ENCODE results near the gene EIF2AK3.

EIF2AK3 gene

GRCh38 chr2:88560619-88561307 is 66.5 kb downstream of the EIF2AK3 start:
- no peaks in the 10 kb centered on the region for H3K27me3 ChIP-seq (ENCODE audit: control insufficient read depth, low read length)
- H3K27ac ChIP-seq (ENCODE audit: low read depth, low read length): no peak overlapping the region
- peaks cover 29% of the 10 kb centered on the region; the same call in 1 of the 2 replicates for H3F3A ChIP-seq (ENCODE audit: control insufficient read depth, insufficient read depth)
- H3K4me2 ChIP-seq (ENCODE audit: low read length): no peak overlapping the region
- no peaks in the 10 kb centered on the region for H4K20me1 ChIP-seq (ENCODE audit: control insufficient read depth, insufficient read depth, low read depth, low read length)
- H3K9me3 ChIP-seq (ENCODE audit: control insufficient read depth, insufficient read depth, low read length): no peaks in the 10 kb centered on the region
- TF ChIP-seq EZH2phosphoT487 (IDR thresholded peaks at IDR 0.05; ENCODE audit: borderline replicate concordance, low read length): no peak
- TF ChIP-seq, protein P1, sequence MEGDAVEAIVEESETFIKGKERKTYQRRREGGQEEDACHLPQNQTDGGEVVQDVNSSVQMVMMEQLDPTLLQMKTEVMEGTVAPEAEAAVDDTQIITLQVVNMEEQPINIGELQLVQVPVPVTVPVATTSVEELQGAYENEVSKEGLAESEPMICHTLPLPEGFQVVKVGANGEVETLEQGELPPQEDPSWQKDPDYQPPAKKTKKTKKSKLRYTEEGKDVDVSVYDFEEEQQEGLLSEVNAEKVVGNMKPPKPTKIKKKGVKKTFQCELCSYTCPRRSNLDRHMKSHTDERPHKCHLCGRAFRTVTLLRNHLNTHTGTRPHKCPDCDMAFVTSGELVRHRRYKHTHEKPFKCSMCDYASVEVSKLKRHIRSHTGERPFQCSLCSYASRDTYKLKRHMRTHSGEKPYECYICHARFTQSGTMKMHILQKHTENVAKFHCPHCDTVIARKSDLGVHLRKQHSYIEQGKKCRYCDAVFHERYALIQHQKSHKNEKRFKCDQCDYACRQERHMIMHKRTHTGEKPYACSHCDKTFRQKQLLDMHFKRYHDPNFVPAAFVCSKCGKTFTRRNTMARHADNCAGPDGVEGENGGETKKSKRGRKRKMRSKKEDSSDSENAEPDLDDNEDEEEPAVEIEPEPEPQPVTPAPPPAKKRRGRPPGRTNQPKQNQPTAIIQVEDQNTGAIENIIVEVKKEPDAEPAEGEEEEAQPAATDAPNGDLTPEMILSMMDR (IDR thresholded peaks at IDR 0.05; ENCODE audit: low read depth, low read length, poor library complexity, severe bottlenecking): no peak
- H3K4me1 ChIP-seq (ENCODE audit: control insufficient read depth, low read length): no peaks in the 10 kb centered on the region
- H3K36me3 ChIP-seq (ENCODE audit: control insufficient read depth, low read length): peaks cover 93% of the 10 kb centered on the region
- H3K4me3 ChIP-seq (ENCODE audit: low read length): no peak overlapping the region
- no peaks in the 10 kb centered on the region for H3K9me2 ChIP-seq (replicated peaks; ENCODE audit: control insufficient read depth, low read length)
- H3K79me2 ChIP-seq (ENCODE audit: control insufficient read depth, low read length): 0 out of 2 replicates have a peak, but pooled peaks cover 5% of the 10 kb centered on the region

GRCh38 chr2:88557290-88557689 is 70.0 kb downstream of the EIF2AK3 start:
- Histone ChIP-seq H3K4me2 (ENCODE audit: low read length) (no peak overlapping the region), H4K20me1 (ENCODE audit: control insufficient read depth, insufficient read depth, low read depth, low read length) (no peaks in the 10 kb centered on the region), H3K4me1 (ENCODE audit: control insufficient read depth, low read length) (no peaks in the 10 kb centered on the region), H3K27me3 (ENCODE audit: control insufficient read depth, low read length) (no peaks in the 10 kb centered on the region), H3K36me3 (ENCODE audit: control insufficient read depth, low read length) (peaks cover 68% of the 10 kb centered on the region), H3K79me2 (ENCODE audit: control insufficient read depth, low read length) (no peaks in the 10 kb centered on the region), H3K9me3 (ENCODE audit: control insufficient read depth, insufficient read depth, low read length) (no peaks in the 10 kb centered on the region), H3F3A (ENCODE audit: control insufficient read depth, insufficient read depth) (peaks cover 35% of the 10 kb centered on the region), H3K4me3 (ENCODE audit: low read length) (no peak overlapping the region), H3K9me2 (replicated peaks; ENCODE audit: control insufficient read depth, low read length) (no peaks in the 10 kb centered on the region), H3K27ac (ENCODE audit: low read depth, low read length) (no peak overlapping the region)
- TF ChIP-seq, protein P1 (IDR thresholded peaks at IDR 0.05; ENCODE audit: low read depth, low read length, poor library complexity, severe bottlenecking): no peak
- no peak for TF ChIP-seq EZH2phosphoT487 (IDR thresholded peaks at IDR 0.05; ENCODE audit: borderline replicate concordance, low read length)

- Histone ChIP-seq H3K4me2 (ENCODE audit: low read length) (no peak overlapping the region), H3K9me2 (replicated peaks; ENCODE audit: control insufficient read depth, low read length) (no peaks in the 10 kb centered on the region), H3K9me3 (ENCODE audit: control insufficient read depth, insufficient read depth, low read length) (no peaks in the 10 kb centered on the region), H4K20me1 (ENCODE audit: control insufficient read depth, insufficient read depth, low read depth, low read length) (no peaks in the 10 kb centered on the region), H3K27me3 (ENCODE audit: control insufficient read depth, low read length) (no peaks in the 10 kb centered on the region), H3K79me2 (ENCODE audit: control insufficient read depth, low read length) (no peaks in the 10 kb centered on the region), H3K4me1 (ENCODE audit: control insufficient read depth, low read length) (no peaks in the 10 kb centered on the region), H3K27ac (ENCODE audit: low read depth, low read length) (no peak overlapping the region), H3K36me3 (ENCODE audit: control insufficient read depth, low read length) (peaks cover 57% of the 10 kb centered on the region), H3F3A (ENCODE audit: control insufficient read depth, insufficient read depth) (peaks cover 35% of the 10 kb centered on the region), H3K4me3 (ENCODE audit: low read length) (no peak overlapping the region)
- TF ChIP-seq, protein P1 (IDR thresholded peaks at IDR 0.05; ENCODE audit: low read depth, low read length, poor library complexity, severe bottlenecking): no peak
- TF ChIP-seq EZH2phosphoT487 (IDR thresholded peaks at IDR 0.05; ENCODE audit: borderline replicate concordance, low read length): no peak
Measured at GRCh38 chr2:88556026-88556425, 71.2 kb downstream of the EIF2AK3 start.

Data from DOHH2 (cell line).